NCI-H82 (cell line): Measurements from ENCODE around the gene WDR77.

Source experiments
- DNase-seq: peaks from one replicate; lab custom pipeline; 2025; lab: John Stamatoyannopoulos, UW

The WDR77 gene

DNA sequence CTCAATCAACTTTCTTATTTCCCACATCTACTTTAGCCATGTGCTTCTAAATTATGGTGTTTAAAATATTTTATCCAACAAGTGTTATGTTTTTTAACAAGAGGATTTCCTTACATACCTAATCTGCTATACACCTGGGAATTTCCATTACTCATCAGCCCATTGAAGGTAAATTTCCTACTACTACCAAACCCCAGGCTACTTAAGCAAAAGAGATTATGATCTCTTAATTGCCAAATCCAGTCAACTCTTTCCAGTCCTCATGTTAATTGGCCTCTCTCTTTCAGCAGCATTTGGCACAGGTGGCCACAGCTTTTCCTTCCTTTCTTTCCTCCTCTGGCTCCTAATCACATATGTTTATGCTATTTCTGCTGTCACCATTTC, 19.7 kb upstream of the WDR77 start:
- DNase-seq: peak; percentile 91

GRCh38 chr1:111467865-111468716, 19.0 kb upstream of the WDR77 start:
- DNase-seq: peak; percentile 57

DNA sequence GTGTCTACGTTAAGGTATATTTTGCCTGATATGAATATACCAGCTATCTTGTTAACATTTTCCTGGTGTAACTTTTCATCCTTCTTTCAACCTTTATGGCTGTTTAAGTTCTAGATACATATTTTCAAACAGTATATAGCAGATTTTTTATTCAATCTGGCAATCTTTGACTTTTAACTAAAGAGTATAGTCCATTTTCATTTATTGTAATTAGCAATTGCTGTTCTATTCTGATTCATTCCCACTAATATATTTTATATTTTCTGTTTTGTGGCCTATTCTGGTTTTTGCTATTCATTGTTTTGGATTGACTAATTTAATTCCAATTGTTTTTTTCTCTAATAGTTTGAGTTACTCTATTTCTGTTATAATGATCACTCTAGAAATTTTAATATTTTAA, 17.4 kb upstream of the WDR77 start:
- DNase-seq: no peak

GRCh38 chr1:111465754-111466153, 16.7 kb upstream of the WDR77 start:
- DNase-seq: no peak

- DNase-seq: peak; percentile 86
Measured at GRCh38 chr1:111463029-111463683, 14.1 kb upstream of the WDR77 start.

GRCh38 chr1:111462370-111463028, 13.4 kb upstream of the WDR77 start:
- no peak for DNase-seq

DNA sequence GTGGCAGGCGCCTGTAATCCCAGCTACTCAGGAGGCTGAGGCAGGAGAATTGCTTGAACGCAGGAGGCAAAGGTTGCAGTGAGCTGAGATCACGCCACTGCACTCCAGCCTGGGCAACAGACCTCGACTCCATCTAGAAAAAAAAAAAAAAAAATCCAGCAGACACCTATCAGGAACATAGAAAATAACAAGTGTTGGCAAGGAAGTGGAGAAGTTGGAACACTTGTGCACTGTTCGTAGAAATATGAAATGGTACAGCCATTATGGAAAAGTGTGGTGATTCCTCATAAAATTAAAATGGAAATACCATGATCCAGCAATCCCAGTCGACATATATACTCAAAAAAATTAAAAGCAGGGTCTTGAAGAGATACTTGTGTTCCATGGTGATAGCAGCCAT, 12.7 kb upstream of the WDR77 start:
- DNase-seq: no peak

DNA sequence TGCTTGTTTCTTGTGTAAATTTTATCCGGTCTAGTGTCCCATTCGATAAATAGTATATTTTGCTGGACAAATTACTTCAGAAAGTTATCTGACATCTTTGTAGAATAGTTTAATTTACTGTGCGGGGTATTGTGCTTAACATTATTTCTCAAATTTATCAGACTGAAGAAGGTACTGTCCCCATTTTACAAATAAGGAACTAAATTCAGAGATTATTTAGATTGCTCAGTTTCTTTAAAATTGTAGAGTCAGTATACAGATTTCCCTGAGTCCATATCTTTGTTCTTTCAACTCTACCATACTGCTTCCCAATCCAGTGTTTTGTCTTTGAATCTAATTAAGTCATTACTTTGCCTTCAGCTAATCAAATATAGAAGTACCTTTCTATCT, 6.6 kb upstream of the WDR77 start:
- DNase-seq: no peak

DNA sequence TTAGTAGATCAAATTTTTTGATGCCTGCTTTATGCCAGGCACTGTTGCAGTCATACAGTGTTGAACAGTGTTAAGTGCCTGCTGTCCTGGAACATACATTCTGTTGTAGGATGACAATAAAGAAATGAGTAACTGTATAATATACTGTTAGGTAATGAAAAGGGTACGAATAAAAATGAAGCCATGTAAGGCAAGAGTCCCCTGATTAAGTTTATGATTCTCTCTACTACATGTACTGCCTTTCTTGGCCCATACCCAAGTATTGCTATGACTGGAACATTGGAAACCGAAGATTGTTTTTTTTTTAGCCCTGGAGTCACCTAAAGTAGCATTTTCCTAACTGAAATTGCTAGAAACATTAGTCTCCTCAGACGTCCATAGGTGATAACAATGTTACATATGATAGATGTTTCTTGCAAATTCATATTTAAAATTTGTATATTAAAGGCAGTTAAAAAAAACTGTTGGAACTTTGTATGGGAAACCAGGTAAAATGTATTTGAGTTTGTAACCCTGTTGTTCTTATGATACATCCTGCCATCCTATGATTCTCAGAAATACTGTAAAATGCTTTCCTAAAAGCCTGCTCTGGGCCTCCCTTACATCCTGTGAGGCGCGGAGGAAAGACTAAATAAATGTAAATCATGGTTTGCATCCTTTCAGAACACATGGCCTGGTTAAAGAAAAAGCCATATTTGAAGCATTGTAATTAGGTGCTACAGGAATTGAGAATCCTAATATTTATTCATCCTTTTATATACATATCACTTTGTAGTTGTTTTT, 6.0 kb upstream of the WDR77 start:
- DNase-seq: no peak

GRCh38 chr1:111453706-111454105, 4.7 kb upstream of the WDR77 start:
- DNase-seq: no peak

- DNase-seq: no peak
Measured at GRCh38 chr1:111452581-111452980, 3.5 kb upstream of the WDR77 start.

DNA sequence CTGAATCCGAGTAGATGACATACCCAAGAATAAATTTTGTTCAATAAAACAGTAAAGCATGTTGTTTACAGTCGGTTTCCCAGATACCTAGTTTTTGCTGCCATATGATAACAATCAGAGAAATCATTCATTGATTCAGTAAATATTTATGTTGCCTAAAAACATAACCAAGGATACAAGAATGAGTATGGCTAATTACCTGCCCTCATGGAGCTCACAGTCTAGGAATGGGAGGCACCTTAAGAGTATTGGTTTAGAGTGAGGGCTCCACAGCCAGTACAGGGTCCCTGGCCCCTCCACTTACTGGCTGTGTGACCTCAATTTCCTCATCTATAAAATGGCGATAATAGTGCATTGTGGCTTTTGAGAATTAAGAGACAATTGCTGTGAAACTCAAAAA, 1.1 kb upstream of the WDR77 start:
- DNase-seq: no peak

- no peak for DNase-seq
Measured at GRCh38 chr1:111449703-111450017, 604 bp upstream of the WDR77 start.

DNA sequence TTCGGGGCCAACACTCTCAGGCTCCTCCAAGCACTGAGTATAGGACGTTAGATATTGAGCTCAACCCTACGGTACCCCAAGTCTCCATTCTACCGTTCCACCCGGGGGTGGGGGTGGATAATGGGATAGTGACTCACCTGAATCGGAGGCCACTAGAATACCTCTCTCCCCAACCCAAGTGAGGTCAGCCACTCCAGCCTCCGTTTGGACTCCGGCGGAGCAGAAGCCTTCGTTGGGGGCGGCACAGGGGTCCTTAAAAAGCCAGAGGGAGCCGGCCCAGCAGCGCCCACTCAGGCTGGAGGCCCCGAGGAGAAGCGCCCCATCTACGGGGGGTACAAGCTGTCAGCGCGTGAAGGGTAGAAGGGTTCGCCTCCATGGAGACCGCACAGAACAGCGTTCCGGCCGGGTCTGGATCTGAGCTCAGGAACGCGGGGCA, 556 bp downstream of the WDR77 start:
- no peak for DNase-seq

DNA sequence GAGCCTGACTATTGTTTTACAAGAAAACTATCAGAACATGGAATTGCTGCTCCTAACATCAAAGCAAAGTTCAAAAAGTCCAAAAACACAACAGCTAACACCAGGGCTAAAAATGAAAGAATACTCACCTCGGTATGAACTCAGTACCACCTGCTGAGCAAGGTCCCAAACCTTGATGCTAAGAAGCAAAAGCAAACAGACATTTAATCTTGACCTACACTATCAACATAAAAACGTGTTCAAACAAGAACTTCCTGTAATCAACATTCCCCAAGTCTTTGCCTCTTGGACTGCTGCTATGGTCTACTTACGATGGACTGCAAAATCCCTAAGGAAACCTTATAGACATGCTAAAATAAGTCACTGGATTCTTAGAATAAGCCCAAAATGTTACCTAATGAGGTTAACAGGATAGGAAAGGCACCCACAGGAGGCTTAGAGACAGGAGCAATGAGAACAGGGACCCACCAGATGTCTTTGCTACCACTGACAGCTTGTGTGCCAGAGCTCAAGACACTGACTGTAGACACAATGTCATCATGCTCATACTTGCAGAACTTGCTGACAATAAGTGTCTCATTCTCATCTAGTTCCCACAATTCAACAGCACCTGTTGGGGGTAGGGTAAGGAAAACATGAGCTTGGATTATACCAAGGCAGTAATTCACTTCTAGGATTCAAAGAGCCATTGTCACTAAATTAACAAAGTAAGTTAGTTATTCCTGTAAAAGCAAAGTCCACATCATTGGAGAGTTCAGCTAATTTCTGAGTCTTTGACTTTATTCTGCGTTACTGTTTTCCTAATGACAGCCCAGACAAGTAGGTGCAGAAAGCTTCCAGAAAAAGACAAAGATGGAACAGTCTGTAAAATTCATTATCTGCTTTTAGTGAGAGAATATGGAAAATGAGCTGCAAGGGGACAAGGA, 1.8 kb downstream of the WDR77 start:
- peak; percentile 57 for DNase-seq

DNA sequence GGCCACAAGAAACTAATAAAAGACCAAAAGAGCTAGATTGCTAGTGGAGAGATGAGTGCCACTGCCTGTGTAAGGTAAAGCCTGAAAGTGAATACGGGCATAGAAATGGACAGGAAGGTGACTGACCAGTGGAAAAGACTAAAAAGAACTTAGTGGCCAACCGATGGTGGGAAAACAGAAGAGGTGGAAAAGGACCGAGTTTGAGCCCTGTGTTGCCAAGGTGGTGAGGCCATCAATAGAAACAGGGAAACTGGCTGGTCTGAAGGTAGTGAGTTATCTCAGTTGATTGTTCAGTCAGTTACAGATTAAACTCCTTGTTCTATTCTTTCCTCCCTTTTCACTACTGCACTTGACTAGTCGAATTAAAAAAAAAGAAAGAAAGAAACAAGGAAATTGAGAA, 2.5 kb downstream of the WDR77 start:
- no peak for DNase-seq

DNA sequence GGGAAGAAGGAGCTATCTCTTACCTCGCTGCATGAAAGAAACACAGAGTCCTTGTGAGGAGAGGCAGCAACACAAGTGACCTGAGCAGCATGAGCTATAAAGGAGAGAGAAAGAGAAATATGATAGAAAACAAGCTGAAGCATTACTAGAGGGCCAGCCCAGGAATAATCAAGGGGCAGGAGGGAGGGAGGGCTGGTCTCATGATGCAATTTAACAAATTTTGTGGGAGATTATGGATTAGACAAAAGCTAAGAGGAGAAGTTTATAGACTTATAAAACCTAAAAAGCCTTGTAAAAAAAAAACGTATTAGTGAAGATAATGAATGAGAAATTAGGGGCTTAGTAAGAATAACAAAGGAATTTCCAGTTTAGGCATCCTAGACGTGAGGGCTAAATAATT, 5.0 kb downstream of the WDR77 start:
- no peak for DNase-seq

GRCh38 chr1:111442457-111442856, 6.6 kb downstream of the WDR77 start:
- DNase-seq: no peak

GRCh38 chr1:111441573-111442192, 7.4 kb downstream of the WDR77 start:
- peak; percentile 59 for DNase-seq

DNA sequence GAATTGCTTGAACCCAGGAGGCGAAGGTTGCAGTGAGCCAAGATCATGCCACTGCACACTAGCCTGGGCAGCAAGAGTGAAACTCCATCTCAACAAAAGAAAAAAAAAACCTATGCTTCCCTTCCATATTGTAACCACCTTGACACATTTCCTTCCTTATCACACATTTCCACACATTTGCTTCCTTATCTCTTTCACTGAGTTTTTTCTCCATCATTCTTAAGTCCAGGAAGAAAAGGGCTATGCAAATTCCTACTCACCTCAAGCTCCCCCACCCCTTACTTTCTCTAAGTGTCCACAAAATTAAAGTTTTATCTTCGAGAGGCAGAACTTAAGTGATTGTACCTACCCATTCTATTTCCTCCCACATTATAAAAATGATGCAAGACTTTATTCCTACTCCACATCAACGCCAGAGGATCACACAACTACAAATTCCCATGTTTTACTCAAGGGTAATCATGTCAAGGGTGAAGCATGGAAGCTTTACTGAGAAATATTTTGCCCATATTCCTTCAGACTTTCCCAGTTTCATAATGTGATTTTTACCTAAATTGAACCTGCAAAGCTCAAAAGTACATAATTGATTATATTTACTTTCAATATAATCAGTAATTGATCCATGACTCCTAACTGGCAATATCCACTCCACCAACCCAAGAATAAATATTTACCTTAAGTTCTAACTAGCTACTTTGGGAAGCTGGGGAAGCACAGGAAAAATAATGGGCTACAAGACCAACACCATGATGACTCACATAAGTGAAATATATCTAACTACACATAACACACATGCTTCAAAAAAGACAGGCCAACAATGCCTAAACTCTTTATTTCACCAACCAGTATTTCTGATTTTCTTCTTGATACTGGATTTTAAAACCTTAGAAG, 9.3 kb downstream of the WDR77 start:
- no peak for DNase-seq
